SK-N-DZ (cell line): ENCODE data around the gene C8B.

Source experiments
- DNase-seq: peaks from one replicate; pipeline ENCODE4 v3.0.0-alpha.2; 2015; ENCODE audit warnings: low spot score

C8B gene

DNA sequence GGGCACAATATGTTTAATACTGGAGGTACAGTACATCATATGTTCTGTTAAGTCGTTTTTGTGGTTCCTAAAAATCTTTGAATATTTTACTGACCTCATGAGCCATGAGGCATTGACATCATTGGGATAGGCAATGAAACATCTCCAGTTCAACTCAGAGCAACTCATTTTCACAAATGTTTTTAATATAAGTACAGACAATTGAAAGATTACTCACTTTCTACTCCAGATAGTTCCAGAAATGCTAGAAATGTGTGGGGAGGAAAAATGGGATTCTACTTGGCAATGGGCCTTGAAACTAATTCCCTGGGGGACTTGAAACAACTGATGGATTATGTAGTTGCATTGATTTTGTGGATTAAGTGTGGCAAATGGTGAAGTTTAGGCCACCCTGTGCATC, 7.2 kb upstream of the C8B start:
- no peak for DNase-seq

DNA sequence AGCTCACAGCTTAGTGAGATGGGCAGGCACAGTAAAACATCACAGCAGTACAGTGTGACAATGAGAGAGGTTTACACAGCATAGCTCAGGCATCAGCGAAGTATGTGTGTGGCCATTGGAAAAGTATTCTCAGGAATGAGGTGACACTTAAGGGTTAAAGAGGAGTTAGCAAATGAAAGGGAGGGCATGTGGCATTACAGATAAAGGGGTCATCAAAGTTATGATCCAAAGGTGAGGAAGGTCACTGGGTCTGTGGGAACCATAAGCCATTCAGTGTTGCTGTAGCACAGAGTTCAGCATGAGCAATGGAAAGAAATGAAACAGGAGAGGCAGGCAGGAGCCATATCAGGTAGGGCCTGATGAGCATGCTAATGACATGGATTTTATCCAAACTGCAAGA, 4.5 kb upstream of the C8B start:
- no peak for DNase-seq

DNA sequence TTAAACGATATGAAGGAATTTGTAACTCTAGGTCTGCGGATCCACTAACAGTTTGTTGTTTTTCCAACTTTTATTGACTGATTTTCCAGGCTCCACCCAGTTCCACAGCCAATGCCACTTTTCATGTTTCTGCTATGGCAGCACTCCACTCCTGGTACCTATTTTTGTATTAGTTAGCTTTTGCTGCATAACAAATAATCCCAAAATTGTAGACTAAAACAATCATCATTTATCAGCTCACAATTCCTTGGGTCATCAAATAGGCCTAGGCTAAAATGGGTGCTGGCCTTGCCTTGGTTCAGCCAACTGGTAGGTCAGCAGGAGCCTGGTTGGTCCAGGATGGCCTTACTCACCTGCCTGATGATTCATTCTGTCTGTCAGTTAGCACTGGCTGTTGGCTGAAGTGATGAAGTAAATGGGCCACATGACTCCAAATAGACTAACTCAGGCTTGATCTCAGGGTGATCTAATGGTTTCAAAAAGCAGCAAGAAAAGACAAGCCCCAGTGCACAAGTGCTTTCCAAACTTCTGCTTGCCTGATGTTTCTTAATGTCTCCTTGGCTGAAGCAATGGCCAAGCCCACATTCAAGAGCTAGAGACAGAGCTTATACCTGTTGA, 3.2 kb upstream of the C8B start:
- no peak for DNase-seq

DNA sequence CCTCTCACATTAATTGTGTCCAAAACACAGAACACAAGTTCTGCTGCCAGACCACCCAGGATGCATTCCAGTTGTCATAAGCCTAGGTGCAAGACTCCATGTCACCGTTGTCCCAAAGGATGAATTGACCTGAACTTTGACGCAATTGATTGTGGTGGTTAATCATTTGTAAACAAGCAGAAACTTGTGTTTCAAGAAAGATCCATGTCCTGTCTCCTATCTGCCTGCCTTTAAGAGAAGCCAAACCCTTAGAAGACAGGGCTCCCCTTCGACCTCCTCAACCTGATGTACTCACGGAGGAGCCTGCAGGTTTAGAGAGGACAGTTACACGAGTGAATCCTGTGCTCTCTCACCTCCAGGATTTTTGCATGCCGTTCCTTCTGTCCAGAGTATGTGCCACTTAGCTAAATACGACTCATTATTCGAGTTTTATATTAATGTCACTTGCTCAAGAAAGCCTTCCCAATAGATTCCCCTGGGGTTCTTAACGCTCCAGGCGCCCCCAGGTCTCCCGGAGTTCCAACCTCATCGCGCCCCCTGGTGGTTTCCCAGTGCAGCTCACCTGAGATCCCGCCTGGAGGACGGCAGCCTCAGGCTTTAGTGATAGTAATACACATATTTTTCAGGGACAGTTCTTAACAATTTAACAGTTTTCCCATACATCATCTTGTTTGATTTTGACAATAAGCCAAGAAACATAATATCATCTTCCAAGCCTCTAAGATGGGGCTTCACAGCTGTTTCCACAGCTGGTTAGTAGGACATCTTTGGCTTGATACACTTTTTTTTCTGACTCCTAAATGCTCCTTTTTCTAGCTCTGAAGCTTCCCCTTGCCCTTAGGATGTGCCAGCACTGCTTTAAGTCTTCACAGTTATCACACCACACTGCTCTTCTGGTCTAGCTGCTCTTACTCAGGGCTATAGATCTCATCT, 2.4 kb upstream of the C8B start:
- no peak for DNase-seq

DNA sequence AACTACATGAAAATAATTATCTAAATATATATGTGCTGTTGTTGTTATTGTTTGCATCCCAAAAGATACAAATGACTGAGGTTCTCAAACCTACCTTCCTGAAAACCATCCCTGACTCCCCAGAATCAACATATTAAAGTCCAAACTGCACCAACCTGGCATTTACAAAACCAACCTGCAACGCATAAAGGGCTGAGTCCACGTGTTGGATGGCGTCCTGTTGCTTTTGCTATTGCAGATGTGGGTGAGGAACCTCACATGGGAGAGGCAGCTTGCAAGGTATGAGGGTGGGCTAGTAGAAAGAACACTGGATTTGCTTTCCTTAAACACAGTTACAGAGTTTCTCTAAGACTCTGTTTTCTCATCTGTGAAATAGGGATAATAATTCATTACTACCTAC, 1.5 kb upstream of the C8B start:
- DNase-seq: no peak

DNA sequence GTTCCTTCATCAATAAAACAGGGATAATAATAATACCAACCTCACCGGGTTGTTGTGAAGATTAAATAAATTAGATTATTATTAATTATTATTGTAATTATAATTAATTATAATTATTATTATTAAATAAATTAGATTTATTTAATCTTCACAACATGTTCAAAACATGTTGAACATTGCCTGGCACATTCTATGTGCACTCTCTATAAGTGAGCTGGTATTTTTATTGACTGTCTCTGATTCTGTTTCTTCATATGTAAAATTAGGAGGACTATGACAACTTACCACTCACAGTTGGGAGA, 834 bp upstream of the C8B start:
- no peak for DNase-seq

DNA sequence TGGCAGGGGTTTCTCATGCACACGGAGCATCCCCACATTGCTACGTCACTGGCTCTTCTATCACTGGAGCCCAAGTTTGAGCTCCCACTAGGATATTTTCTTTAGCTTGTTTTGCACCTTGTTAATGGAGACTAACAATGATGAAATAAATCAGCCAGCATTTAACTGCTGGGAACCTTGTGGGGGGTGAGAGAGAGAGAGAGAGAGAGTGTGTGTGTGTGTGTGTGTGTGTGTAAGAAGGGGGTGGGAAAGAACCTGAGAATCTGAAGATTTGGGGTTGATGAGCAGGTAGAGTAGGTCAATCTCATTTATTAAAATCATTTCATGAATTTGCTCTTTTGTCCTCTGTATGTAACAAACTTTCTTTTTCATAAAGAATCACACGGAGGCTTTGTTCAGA, 624 bp downstream of the C8B start:
- no peak for DNase-seq

DNA sequence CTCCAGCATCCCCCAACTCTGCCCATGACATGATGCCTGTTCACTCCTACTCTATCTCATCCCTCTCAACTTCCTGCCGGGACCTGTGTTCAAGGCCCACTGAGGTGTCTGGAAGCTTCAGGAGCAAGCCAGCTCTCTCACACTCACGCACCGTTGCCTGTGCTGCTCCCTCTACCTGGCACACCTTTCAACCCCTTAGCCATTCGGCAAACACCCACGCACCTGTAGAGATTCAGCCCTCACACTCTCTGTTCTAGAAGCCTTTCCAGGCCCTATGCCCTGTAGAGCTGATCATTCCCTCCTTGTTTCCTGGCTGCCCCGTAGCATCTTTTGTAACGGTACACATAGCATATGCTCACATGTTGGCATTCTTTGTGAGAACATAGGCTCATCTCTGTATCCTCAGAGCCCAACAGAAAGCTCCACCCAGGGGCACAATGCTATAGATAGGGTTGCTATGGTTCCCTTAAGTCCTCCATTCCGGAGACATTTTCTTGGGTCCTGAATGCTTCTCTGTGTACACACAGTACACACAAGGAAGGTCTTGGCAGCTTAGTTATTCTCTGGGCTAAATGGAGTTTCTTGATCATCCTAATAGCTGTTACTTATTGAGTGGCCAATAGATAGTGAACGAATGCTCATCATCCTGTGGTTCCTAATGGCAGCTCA, 1.3 kb downstream of the C8B start:
- no peak for DNase-seq

DNA sequence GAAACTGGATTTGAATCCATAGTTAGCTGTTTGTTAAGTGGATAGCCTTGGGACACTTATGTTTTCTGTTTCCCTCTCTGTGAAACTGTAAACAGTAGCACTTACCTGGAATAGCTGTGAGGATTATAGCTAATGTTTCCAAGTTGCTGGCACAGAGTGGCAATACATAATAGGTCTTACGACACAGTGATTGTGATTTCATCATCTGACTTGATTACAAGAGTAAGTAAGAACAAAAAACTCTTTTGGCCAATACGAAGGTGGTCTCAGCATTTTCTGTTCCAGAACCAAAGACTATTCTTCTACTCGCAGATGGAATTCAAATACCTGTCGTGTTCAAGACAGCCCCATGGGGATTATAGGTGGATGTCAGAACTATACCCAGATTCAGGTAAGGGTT, 2.1 kb downstream of the C8B start:
- DNase-seq: no peak

DNA sequence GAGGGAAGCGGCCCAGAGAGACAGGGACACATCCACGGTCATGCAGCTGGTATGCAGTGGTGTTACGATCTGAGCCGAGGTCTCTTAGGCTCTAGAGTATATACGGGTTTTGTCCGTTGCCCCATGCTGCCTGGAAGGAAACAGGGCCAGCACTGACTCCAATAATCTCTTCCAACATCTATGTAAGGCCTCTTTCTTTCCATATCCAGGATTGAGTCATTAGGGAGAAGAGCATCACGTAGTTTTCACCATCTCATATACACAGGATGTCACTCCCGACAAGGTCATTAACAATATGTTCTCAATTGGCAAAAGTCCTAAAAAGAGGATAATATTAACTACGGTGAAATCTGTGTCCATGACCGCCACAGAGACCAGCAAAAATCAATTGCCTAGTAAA, 4.4 kb downstream of the C8B start:
- DNase-seq: no peak

DNA sequence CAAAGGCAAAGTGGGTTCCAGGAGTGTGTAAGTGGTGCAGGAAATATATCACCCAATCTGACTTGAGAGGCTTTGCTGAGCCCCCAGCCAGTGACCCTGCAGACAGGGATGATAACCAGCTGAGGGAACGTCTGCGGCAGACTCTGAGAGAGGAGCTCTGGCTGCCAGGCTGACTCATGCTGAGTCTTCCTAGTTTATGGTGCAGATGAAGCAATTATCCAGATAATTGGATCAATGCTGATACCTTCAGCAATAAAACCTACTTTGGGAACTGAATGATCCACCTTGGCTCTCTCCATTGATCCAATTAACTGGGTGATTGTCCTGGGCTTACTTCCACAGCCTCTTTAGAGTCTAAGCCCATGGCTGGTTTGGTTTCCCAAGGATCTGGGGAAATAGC, 7.3 kb downstream of the C8B start:
- DNase-seq: no peak

DNA sequence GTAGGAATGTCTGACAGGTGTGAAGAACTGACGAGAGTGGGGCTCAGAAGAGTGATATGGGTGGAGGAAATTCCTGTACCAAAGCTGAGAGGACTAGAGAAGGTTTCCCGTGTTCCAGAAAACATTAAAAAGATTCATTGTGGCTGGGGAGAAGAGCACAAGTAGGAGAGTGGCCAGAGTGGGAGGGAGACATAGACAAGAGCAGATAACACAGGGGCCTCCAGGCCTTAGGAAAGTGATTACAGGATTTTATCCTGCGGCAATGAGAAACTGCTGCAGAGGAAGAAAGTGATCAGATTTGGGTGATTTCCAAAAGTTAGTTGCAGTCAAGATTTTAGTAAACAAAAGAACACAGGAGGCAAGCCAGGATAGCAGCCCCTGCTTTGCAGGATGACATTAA, 7.9 kb downstream of the C8B start:
- no peak for DNase-seq

DNA sequence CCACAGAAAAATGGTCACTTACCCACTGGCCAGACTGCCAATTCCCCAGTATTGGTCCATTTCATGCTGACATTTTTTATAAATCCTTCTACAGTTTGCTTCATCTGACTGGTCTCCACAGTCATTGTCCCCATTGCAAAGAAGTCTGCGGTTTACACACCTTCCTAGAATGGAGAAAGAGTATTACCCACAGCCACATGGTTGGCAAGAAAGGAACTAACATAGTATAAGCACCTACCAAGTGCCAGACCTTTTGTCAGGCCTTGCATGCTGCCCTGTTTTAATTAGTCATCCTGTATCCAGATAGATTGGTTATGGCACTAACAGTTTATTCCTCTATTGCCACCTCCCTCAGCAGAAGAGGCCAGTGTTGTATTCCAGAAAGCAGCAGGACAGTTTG, 11.2 kb downstream of the C8B start:
- DNase-seq: no peak

DNA sequence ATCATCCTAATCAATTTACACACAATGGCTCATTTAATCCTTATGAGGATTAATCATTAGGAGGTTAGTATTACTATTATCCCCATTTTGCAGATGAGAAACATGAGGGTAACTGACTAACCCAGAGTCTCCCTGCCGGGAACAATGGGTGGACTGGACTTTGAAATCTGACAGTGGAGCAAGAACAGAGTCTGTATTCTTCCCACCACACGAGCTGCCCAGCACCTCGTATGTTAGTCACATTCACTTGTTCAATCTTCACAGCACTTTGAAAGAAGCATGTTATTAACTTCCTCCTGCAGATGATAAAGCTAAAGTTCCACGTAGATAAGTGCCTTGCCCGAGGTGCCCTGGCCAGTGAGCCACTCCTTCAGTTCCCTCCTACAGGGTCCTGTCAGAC, 12.4 kb downstream of the C8B start:
- DNase-seq: no peak

DNA sequence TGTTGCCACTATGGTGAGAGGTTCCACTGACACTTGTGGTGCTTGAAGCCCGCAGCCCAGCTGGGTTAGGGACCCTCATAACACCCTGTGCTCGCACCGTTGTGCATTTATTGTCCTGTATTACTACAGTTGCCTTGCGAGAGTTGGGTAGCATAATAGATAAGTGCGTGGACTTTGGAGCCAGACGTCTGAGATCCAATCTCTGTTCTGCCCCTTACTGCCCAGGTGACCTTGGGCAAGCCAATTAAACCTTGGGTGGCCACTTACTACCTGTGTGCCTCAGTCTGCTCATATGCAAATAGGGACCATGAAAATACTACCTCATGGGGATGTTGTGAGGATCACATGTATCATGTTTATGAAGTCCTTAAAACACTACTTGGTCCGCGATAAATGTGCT, 13.3 kb downstream of the C8B start:
- DNase-seq: no peak

DNA sequence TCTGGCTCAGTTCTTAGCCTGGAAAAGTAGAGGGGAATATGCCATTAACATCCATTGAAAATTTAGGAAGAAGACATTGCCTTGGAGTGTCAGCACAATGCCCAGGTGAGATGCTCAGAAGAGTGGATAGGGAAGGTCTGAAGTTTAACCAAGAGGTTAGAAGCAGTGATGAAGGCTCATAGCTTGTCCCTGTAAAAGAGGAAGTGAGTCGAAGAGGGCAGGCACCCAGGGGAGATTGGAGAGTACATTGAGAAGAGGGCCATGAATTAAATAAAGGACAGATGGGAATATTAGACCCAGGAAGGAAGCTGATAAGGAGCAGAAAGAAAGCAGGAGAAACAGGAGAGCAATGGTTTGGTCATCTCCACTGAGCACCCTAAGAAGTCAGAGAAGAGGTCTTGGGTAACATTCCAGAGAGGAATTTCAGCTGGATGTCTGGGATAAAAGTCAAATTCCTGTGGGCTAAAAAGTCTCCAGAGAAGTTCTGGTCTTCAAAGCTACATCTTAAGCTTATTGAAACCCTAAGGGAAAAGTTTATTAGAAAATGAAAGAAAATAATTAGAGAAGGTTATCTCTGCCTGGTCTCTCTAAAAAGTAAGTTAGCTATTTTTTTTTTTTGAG, 17.3 kb downstream of the C8B start:
- no peak for DNase-seq

DNA sequence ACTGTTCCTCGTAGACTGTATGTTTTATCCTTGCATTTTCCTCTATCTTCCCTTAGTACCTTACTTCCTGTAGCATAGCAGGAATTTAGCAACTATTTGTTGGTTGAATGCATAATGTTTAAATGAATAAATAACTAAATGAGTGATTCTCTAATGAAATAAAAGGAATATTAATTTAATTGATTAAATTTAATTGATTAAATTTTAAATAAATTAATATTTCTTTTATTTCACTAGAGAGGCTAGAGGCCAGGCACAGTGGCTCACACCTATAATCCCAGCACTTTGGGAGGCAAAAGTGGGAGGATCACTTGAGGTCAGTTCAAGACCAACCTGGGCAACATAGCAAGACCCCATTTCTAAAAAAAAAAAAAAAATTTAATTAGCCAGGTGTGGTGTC, 25.8 kb downstream of the C8B start:
- DNase-seq: no peak

DNA sequence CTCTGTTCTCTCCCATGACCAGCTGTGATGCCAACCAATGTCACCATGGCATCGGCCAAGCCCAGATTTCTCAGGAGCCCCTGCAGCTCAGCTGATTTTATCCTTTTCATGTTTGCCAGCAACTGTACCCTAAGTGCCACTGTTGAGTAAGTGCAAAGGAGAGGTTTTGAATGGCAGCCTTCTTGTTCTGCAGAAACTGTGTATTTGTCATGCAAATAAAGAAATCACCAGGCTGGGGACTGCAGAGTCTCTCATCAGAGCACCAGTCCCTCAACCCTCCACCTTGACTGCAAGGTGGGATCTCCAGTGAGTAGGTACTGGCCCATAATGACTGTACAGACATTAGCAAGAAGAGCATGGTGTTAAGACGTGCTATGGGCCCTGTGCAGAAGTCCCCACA, 26.6 kb downstream of the C8B start:
- DNase-seq: no peak

DNA sequence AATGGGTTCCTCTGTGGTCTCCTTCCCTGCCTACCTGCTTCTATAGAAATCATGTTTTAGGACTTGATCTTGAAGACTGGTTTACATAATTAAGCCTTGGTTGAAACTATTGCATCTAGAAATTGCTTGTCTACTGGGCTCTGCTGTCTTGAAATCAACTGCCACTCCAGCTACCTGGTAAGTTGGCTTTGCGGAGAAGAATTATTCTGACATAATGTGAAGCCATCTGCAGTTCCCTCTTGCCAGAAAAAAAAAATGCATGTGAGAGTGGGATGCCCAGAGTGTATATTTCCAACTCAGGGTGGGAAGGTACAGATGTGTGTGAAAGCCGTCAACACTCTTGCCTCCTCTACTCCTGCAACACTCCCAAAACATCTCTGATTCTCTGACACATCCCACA, 27.2 kb downstream of the C8B start:
- DNase-seq: no peak

DNA sequence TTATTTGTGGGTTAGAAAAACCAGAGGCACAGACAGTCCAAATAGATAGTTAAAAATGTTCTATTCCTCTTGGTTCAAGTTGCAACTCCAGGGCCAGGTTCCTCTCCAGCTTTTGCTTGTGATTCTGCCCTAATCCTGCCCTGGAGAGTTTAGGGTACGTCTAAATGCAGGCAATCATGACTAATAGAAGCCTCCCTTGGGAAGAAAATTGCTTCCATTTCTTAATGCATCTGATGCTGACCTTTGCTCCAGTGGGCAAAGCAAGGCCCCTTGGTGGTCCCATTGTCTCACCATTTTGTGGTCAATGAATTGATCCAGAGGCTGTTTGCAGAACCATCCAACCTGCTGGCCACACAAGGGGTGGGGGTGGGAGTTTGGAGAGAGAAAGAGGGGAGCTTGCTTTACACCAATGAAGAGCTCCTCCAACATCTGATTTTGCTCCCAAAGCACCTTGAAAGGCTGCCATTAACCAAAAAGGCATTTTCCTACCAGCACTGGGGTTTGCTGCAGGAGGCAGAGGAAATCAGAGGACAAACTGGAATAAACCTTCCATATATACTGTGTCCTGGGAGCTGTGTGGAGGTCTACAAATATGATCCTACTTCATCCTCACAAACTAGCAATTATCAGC, 31.3 kb downstream of the C8B start:
- no peak for DNase-seq

DNA sequence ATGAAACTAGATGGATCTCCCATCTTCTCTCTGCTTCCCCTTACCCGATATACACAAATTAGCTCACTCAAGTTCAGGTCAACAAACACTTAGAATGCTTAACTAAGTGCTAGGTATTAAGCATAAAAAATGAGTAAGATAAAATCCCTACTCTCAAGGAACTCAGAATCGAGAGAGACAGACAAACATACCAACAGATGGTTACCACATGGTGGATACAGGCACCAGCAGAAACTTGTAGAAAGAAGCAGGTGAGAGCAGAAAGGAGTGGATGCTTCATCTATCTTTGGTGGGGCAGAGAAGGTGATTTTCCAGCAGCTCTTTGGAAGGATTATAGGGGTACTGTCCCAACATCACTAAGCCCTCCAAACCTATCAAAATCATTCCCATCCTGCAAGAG, 32.2 kb downstream of the C8B start:
- DNase-seq: no peak

DNA sequence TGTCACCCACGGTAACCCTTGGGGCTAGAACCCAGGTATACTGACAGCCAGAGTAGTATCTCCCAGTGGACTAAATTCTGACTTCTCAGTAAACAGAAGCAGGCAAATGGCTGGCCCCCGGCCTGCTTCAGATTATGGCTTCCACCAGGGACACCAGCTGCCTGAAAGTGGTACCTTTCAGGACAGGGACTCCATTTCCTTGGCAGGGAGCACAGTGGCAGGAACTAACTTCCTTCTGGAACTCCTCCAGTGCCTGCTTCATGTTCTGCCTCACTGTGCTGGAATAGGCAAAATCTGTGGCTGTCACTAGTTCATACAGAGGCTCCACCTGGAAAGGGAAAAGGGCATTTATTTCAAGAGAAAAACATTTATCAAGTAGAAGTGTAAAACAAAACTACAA, 32.7 kb downstream of the C8B start:
- no peak for DNase-seq
